Transverse colon (tissue), 4 donors: ENCODE measurements around the gene SLC4A7. TPM values are rescaled to one million over a fixed set of nuclear protein-coding genes. Genes with fewer than 3 reads are reported as not detected.

Experiments used
- DNase-seq: peaks from one replicate; pipeline ENCODE4 v3.0.0-alpha.2; 2019
- H3K27ac ChIP-seq, 4 donors: fragments of 200-600 bp; sonication (generic); 2 replicates each; pipeline ENCODE4 v1.5.1; 2016 to 2018; ENCODE audit warnings: inconsistent platforms in 4 of 4
- H3K27me3 ChIP-seq: fragments of 200-600 bp; sonication (generic); 2 replicates; pipeline ENCODE4 v1.5.1; 2017; ENCODE audit warnings: inconsistent platforms
- H3K36me3 ChIP-seq, 4 donors: fragments of 200-600 bp; sonication (generic); 2 replicates each; pipeline ENCODE4 v1.5.1; 2017 to 2019; ENCODE audit warnings: inconsistent platforms in 4 of 4
- H3K4me1 ChIP-seq, 4 donors: fragments of 200-600 bp; sonication (generic); 2 replicates each; pipeline ENCODE4 v1.5.1; 2017 to 2020; ENCODE audit warnings: inconsistent platforms in 4 of 4
- H3K4me3 ChIP-seq, 4 donors: fragments of 200-600 bp; sonication (generic); 1 replicate in 1 of 4; 2 replicates in 3 of 4; pipeline versions ENCODE4 v1.5.1 to v1.6.1; 2017 to 2019; ENCODE audit warnings: inconsistent platforms in 4 of 4
- H3K9me3 ChIP-seq, 2 donors: fragments of 200-600 bp; sonication (generic); 2 replicates each; pipeline ENCODE4 v1.5.1; 2017 to 2019; ENCODE audit warnings: inconsistent platforms in 2 of 2
- EP300 ChIP-seq: sonication (generic); formaldehyde crosslinking; IDR thresholded peaks from one replicate; pipeline ENCODE4 v1.6.1; 2017; ENCODE audit warnings: antibody characterized with exemption, low read depth
- POLR2A ChIP-seq: fragments of 450-650 bp; IDR thresholded peaks from one replicate; pipeline ENCODE4 v1.6.1; 2016; ENCODE audit warnings: antibody characterized with exemption, mild to moderate bottlenecking, moderate library complexity
- POLR2AphosphoS5 ChIP-seq, 3 donors: sonication (generic); formaldehyde crosslinking; IDR thresholded peaks; one replicate each; pipeline ENCODE4 v1.6.1; 2016; ENCODE audit warnings: antibody characterized with exemption in 3 of 3
- WGBS, 2 donors: methylation state at CpG; one replicate each; pipeline ENCODE4 v1.1.5; 2018; ENCODE audit warnings: low coverage in 1 of 2; 5-methylcytosine and 5-hydroxymethylcytosine counted together
- in situ Hi-C, 4 donors: fragments of 200-750 bp; cut with MboI; loops; one replicate each; pipeline versions ENCODE4 v1.15.0 to v1.15.1; 2017; ENCODE audit warnings: low sequenced_read_pairs in 3 of 4, low pct_ligation_motif_present in 1 of 4, low pct_unique_long_range_greater_than_20kb in 1 of 4
- intact Hi-C: fragments of 100-400 bp; cut with DNase I; formaldehyde crosslinking; loops from one replicate; pipeline ENCODE4 v1.15.1; 2023; ENCODE audit warnings: low total_unique reads
- total RNA-seq, 4 donors: library from RNA; depleted of rRNA; stranded (reverse); fragments of >200 nt; gene quantifications; one replicate each; pipeline ENCODE4 v1.1.0, GENCODE V29; 2016
- TF ChIP-seq, protein P1 (sequence below), 5 experiments: fragments of 200-600 bp in 3 of 5; fragments of 450-650 bp in 2 of 5; sonication (generic) in 3 of 5; IDR thresholded peaks; 1 replicate in 2 of 5; 2 replicates in 3 of 5; pipeline ENCODE4 v1.5.1; 2016 to 2017; ENCODE audit warnings: antibody characterized with exemption in 5 of 5, inconsistent platforms in 3 of 5, mild to moderate bottlenecking in 2 of 5, moderate library complexity in 1 of 5

SLC4A7 gene
- total RNA-seq, 4 donors from 2014 or later = 22.7 to 45.6 (median 35.4) TPM

- Histone ChIP-seq H3K27me3 (no peaks in the 10 kb centered on the region), H3K9me3 (no peaks in the 10 kb centered on the region), H3K36me3 (no peaks in the 10 kb centered on the region), H3K27ac (no peak overlapping the region), H3K4me3 (no peak overlapping the region), H3K4me1 (peaks cover under 1 to 11% (median 5%) of the 10 kb centered on the region in 4 donors)
- TF ChIP-seq EP300 (no peak), POLR2AphosphoS5 (IDR thresholded peaks at IDR 0.05) (no peak), POLR2A (no peak)
- TF ChIP-seq, protein P1, sequence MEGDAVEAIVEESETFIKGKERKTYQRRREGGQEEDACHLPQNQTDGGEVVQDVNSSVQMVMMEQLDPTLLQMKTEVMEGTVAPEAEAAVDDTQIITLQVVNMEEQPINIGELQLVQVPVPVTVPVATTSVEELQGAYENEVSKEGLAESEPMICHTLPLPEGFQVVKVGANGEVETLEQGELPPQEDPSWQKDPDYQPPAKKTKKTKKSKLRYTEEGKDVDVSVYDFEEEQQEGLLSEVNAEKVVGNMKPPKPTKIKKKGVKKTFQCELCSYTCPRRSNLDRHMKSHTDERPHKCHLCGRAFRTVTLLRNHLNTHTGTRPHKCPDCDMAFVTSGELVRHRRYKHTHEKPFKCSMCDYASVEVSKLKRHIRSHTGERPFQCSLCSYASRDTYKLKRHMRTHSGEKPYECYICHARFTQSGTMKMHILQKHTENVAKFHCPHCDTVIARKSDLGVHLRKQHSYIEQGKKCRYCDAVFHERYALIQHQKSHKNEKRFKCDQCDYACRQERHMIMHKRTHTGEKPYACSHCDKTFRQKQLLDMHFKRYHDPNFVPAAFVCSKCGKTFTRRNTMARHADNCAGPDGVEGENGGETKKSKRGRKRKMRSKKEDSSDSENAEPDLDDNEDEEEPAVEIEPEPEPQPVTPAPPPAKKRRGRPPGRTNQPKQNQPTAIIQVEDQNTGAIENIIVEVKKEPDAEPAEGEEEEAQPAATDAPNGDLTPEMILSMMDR (IDR thresholded peaks at IDR 0.05) = no peak
- in situ Hi-C loops = no loop called here
- DNase-seq = no peak
- WGBS, 2 donors = 89% methylated on average over 1 of the region's 1 CpG; no CpG with 5 or more reads in 1 of the 2 donors
- intact Hi-C loops = no loop called here
Measured at GRCh38 chr3:27366062-27366591, 118.1 kb downstream of the SLC4A7 start.

GRCh38 chr3:27360113-27361078, 123.8 kb downstream of the SLC4A7 start:
- no peak for TF ChIP-seq EP300
- TF ChIP-seq POLR2AphosphoS5 (IDR thresholded peaks at IDR 0.05) = peak; percentile 6 to 69 (median 54)
- Histone ChIP-seq H3K4me3 (no peak overlapping the region), H3K27ac (peak overlapping the region; percentile 54 to 69 (median 64)), H3K36me3 (no peaks in the 10 kb centered on the region), H3K27me3 (no peaks in the 10 kb centered on the region), H3K9me3 (no peaks in the 10 kb centered on the region), H3K4me1 (peaks cover 17 to 38% (median 23%) of the 10 kb centered on the region in 4 donors)
- intact Hi-C loops = no loop called here
- 42 to 54% methylated on average over 6 to 7 of the region's 7 CpGs for WGBS, 2 donors
- in situ Hi-C loops = no loop called here
- DNase-seq = peak; percentile 30

DNA sequence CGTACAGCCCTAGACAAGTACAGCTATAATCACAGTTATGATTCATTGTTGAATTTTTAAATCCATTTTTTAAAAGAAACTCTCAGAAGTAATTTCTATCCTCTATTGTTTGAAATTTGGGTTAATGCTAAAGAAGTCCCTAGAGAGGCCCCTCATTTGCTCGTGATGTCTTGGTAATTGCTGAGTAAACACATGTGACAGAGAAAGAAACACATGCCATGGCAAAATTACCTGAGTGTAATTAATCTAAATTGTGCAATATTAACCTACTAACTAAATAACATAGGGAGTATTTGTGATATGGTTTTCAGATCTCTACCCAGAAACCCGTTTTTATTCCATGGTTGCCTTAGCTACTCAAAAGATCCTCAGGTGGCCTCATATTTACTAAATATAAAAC, 125.8 kb downstream of the SLC4A7 start:
- TF ChIP-seq, protein P1 (IDR thresholded peaks at IDR 0.05) = no peak
- TF ChIP-seq EP300 (no peak), POLR2A (no peak), POLR2AphosphoS5 (IDR thresholded peaks at IDR 0.05) (no peak)
- no peaks in the 10 kb centered on the region for H3K9me3 ChIP-seq
- WGBS, 2 donors = 60 to 67% methylated on average over 3 of the region's 3 CpGs
- DNase-seq = no peak
- H3K27me3 ChIP-seq = no peaks in the 10 kb centered on the region
- H3K36me3 ChIP-seq = no peaks in the 10 kb centered on the region
- in situ Hi-C loops = no loop called here
- H3K4me3 ChIP-seq = no peak overlapping the region
- intact Hi-C loops = no loop called here
- peak overlapping the region; percentile 54 to 69 (median 64) for H3K27ac ChIP-seq
- H3K4me1 ChIP-seq = peaks cover 17 to 50% (median 27%) of the 10 kb centered on the region in 4 donors

GRCh38 chr3:27357665-27358258, 126.4 kb downstream of the SLC4A7 start:
- WGBS, 2 donors = 45 to 55% methylated on average over 1 of the region's 1 CpG
- Histone ChIP-seq H3K36me3 (no peaks in the 10 kb centered on the region), H3K27me3 (no peaks in the 10 kb centered on the region), H3K9me3 (no peaks in the 10 kb centered on the region), H3K4me1 (peaks cover 17 to 50% (median 27%) of the 10 kb centered on the region in 4 donors), H3K4me3 (no peak overlapping the region), H3K27ac (peak overlapping the region in 1 of 4 donors; percentile 69)
- intact Hi-C loops = no loop called here
- peak; percentile 69 for DNase-seq
- no peak for TF ChIP-seq EP300
- TF ChIP-seq, protein P1 (IDR thresholded peaks at IDR 0.05) = peak; percentile 47 to 62 (median 53)
- in situ Hi-C loops = no loop called here
